ENCODE measurements around the gene COL4A1. TPM values are rescaled to one million over a fixed set of nuclear protein-coding genes. Genes with fewer than 3 reads are reported as not detected.

The COL4A1 gene
- total and polyA plus RNA-seq, 2 donors from 2014 or later = 53.0 to 218 TPM

- Histone ChIP-seq H3K4me3 (ENCODE audit: low read length in 3 of 3) (peak overlapping the region; percentile 71 to 93 (median 81)), H3K9me3 (ENCODE audit: control insufficient read depth in 2 of 3, insufficient read depth in 1 of 3, low read length in 3 of 3) (no peaks in the 10 kb centered on the region), H3K27me3 (ENCODE audit: control insufficient read depth, insufficient read depth, low read length) (no peaks in the 10 kb centered on the region), H3K27ac (ENCODE audit: low read depth in 2 of 2, low read length in 2 of 2) (peak overlapping the region; percentile 89 to 94), H3K36me3 (ENCODE audit: control insufficient read depth in 2 of 3, insufficient read depth in 3 of 3, low read length in 3 of 3) (no peaks in the 10 kb centered on the region), H3K4me1 (ENCODE audit: control insufficient read depth in 2 of 3, insufficient read depth in 2 of 3, low read depth in 1 of 3, low read length in 3 of 3) (peaks cover 6 to 61% (median 36%) of the 10 kb centered on the region in 3 donors), H3K9ac (ENCODE audit: low read length in 3 of 3) (peak overlapping the region; percentile 26 to 94 (median 80))
- TF ChIP-seq CTCF (IDR thresholded peaks at IDR 0.05; ENCODE audit: borderline replicate concordance, extremely low read depth, insufficient read depth) = no peak
- FAIRE-seq = no peak
- intact Hi-C loops (cut with DNase I) = loop anchor here (10.0 kb wide), 1 partner anchor 110 kb away; no protein-coding TSS in a partner anchor
- DNase-seq = no peak
These were observed 2.0 kb downstream of the COL4A1 start for GRCh38 chr13:110305001-110305400.

- Histone ChIP-seq H3K36me3 (ENCODE audit: control insufficient read depth in 2 of 3, insufficient read depth in 3 of 3, low read length in 3 of 3) (peaks cover 0 to 3% (median 0%) of the 10 kb centered on the region in 3 donors), H3K4me3 (ENCODE audit: low read length in 3 of 3) (peak overlapping the region; percentile 71 to 93 (median 81)), H3K27me3 (ENCODE audit: control insufficient read depth, insufficient read depth, low read length) (no peaks in the 10 kb centered on the region), H3K27ac (ENCODE audit: low read depth in 2 of 2, low read length in 2 of 2) (peak overlapping the region; percentile 89 to 94), H3K9me3 (ENCODE audit: control insufficient read depth in 2 of 3, insufficient read depth in 1 of 3, low read length in 3 of 3) (no peaks in the 10 kb centered on the region), H3K4me1 (ENCODE audit: control insufficient read depth in 2 of 3, insufficient read depth in 2 of 3, low read depth in 1 of 3, low read length in 3 of 3) (peaks cover 6 to 58% (median 33%) of the 10 kb centered on the region in 3 donors), H3K9ac (ENCODE audit: low read length in 3 of 3) (peak overlapping the region in 1 of 3 donors; percentile 94)
- no peak for TF ChIP-seq CTCF (IDR thresholded peaks at IDR 0.05; ENCODE audit: borderline replicate concordance, extremely low read depth, insufficient read depth)
- DNase-seq (no peak), FAIRE-seq (no peak)
- intact Hi-C loops (cut with DNase I) = loop anchor here (10.0 kb wide), 1 partner anchor 111 kb away; no protein-coding TSS in a partner anchor
These were observed 2.7 kb downstream of the COL4A1 start for GRCh38 chr13:110304256-110304655.

GRCh38 chr13:110303644-110304043 is 3.3 kb downstream of the COL4A1 start:
- Histone ChIP-seq H3K9ac (ENCODE audit: low read length in 3 of 3) (peak overlapping the region in 1 of 3 donors; percentile 83), H3K36me3 (ENCODE audit: control insufficient read depth in 2 of 3, insufficient read depth in 3 of 3, low read length in 3 of 3) (peaks cover 0 to 3% (median 0%) of the 10 kb centered on the region in 3 donors), H3K27me3 (ENCODE audit: control insufficient read depth, insufficient read depth, low read length) (no peaks in the 10 kb centered on the region), H3K9me3 (ENCODE audit: control insufficient read depth in 2 of 3, insufficient read depth in 1 of 3, low read length in 3 of 3) (no peaks in the 10 kb centered on the region), H3K4me1 (ENCODE audit: control insufficient read depth in 2 of 3, insufficient read depth in 2 of 3, low read depth in 1 of 3, low read length in 3 of 3) (peaks cover 6 to 57% (median 35%) of the 10 kb centered on the region in 3 donors), H3K27ac (ENCODE audit: low read depth in 2 of 2, low read length in 2 of 2) (peak overlapping the region; percentile 89 to 94), H3K4me3 (ENCODE audit: low read length in 3 of 3) (peak overlapping the region; percentile 22 to 93 (median 71))
- FAIRE-seq (no peak), DNase-seq (no peak)
- intact Hi-C loops (cut with DNase I) = loop anchor here (10.0 kb wide), 1 partner anchor 111 kb away; no protein-coding TSS in a partner anchor
- no peak for TF ChIP-seq CTCF (IDR thresholded peaks at IDR 0.05; ENCODE audit: borderline replicate concordance, extremely low read depth, insufficient read depth)
